Mammary epithelial cell (primary cell): Measurements from ENCODE around the gene ZNF212.

Source experiments
- EZH2 ChIP-seq: IDR thresholded peaks from 2 replicates; pipeline ENCODE4 v1.6.1; 2012; ENCODE audit warnings: low read length, inconsistent platforms, borderline replicate concordance
- TF ChIP-seq, protein P1 (sequence below), 2 donors: IDR thresholded peaks in 1 of 2; conservative IDR thresholded peaks in 1 of 2; 2 replicates each; pipeline ENCODE4 v1.5.1; 2011 to 2012; ENCODE audit warnings: inconsistent platforms in 2 of 2, low read length in 2 of 2, mild to moderate bottlenecking in 2 of 2, control low read depth in 1 of 2, low read depth in 1 of 2; ENCODE audit not compliant: insufficient read depth in 1 of 2; ENCODE audit errors: extremely low read depth in 1 of 2

DNA sequence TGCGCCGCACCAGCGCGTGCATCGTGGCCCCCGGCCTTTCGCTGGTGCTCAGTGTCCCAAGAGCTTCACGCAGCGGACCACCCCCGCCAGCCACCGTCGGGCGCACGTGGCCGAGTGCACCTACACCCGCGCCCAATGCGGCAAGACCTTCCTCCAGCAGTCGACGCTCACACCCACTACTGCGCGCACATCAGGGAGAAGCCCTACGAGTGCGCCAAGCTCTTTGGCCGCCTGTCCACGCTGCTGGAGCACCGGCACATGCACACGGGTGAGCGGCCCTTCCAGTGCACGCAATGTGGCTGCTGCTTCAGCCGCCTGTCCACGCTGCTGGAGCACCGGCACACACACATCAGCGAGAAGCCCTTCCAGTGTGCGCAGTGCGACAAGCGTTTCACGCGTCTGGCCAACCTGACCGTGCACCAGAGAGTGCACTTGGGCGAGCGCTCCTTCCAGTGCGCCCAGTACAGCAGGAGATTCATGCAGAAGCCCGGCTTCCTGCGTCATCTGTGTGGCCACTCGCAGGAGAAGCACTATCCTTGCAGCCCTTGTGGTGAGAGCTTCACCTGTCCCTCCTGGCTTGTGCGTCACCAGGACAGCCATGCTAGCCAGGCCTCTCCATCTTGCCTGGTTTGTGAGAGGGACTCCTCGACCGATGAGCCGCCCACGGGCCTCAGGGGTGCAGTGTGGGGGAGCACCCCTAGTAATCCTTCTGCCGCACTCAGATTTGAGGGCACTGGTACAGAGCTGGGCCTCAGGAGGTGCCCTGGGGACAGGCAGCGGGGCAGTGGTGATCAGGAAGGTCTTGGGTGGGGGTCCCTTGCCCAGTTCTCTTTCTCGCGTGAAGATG, 55.4 kb downstream of the ZNF212 start:
- TF ChIP-seq, protein P1, sequence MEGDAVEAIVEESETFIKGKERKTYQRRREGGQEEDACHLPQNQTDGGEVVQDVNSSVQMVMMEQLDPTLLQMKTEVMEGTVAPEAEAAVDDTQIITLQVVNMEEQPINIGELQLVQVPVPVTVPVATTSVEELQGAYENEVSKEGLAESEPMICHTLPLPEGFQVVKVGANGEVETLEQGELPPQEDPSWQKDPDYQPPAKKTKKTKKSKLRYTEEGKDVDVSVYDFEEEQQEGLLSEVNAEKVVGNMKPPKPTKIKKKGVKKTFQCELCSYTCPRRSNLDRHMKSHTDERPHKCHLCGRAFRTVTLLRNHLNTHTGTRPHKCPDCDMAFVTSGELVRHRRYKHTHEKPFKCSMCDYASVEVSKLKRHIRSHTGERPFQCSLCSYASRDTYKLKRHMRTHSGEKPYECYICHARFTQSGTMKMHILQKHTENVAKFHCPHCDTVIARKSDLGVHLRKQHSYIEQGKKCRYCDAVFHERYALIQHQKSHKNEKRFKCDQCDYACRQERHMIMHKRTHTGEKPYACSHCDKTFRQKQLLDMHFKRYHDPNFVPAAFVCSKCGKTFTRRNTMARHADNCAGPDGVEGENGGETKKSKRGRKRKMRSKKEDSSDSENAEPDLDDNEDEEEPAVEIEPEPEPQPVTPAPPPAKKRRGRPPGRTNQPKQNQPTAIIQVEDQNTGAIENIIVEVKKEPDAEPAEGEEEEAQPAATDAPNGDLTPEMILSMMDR (conservative IDR thresholded peaks at IDR 0.05 in 1 of 2, IDR thresholded peaks at IDR 0.05 in 1 of 2; ENCODE audit: extremely low read depth in 1 of 2, insufficient read depth in 1 of 2, low read depth in 1 of 2, low read length in 2 of 2): no peak
- no peak for TF ChIP-seq EZH2
